Kidney epithelial cell (primary cell): Measurements from ENCODE around the gene KIAA1755. TPM values are rescaled to one million over a fixed set of nuclear protein-coding genes. Genes with fewer than 3 reads are reported as not detected.

ENCODE experiments used
- DNase-seq: peaks from one replicate; pipeline ENCODE4 v3.0.0-alpha.2; 2010; ENCODE audit warnings: low read depth
- H3K27me3 ChIP-seq: 2 replicates; pipeline ENCODE4 v1.6.0; 2011; ENCODE audit warnings: low read length; ENCODE audit not compliant: control insufficient read depth, insufficient read depth
- H3K36me3 ChIP-seq: 2 replicates; pipeline ENCODE4 v1.5.1; 2011; ENCODE audit warnings: low read length; ENCODE audit not compliant: control insufficient read depth, insufficient read depth
- H3K4me3 ChIP-seq: 2 replicates; pipeline ENCODE4 v1.5.1; 2011; ENCODE audit warnings: low read depth, mild to moderate bottlenecking, control low read depth, low read length
- CTCF ChIP-seq: IDR thresholded peaks from 2 replicates; pipeline ENCODE4 v1.5.1; 2011; ENCODE audit warnings: mild to moderate bottlenecking, moderate library complexity, low read length, control low read depth, inconsistent platforms; ENCODE audit not compliant: insufficient read depth, poor library complexity, severe bottlenecking
- total RNA-seq: library from RNA; depleted of rRNA; stranded (reverse); fragments of >200 nt; gene quantifications from 2 replicates; pipeline ENCODE4 v1.2.3, GENCODE V29; 2015

Gene KIAA1755
- 1.4 and 2.1 TPM in 2 replicates for total RNA-seq

- no peak for TF ChIP-seq CTCF
- no peak for DNase-seq
- no peak within 1 kb of the TSS for H3K4me3 ChIP-seq
- H3K27me3 ChIP-seq: peaks cover 18% of the 10 kb centered on the region
- H3K36me3 ChIP-seq: no peaks in the 10 kb centered on the region
Measured at GRCh38 chr20:38260378-38261053, at the start of gene KIAA1755. Gene KIAA1755, minus strand, starts transcription at chr20:38260735. Its CDS starts 235 bp downstream, at chr20:38260500.

- no peak for DNase-seq
- no peak for TF ChIP-seq CTCF
- Histone ChIP-seq H3K4me3 (no peak overlapping the region), H3K27me3 (peaks cover 18% of the 10 kb centered on the region), H3K36me3 (no peaks in the 10 kb centered on the region)
Measured at GRCh38 chr20:38308447-38308846, 47.9 kb upstream of the KIAA1755 start.

GRCh38 chr20:38308047-38308438, 47.5 kb upstream of the KIAA1755 start:
- no peak for DNase-seq
- Histone ChIP-seq H3K27me3 (peaks cover 19% of the 10 kb centered on the region), H3K36me3 (no peaks in the 10 kb centered on the region), H3K4me3 (no peak overlapping the region)
- TF ChIP-seq CTCF: no peak

- DNase-seq: no peak
- Histone ChIP-seq H3K4me3 (no peak overlapping the region), H3K27me3 (peaks cover 24% of the 10 kb centered on the region), H3K36me3 (no peaks in the 10 kb centered on the region)
- no peak for TF ChIP-seq CTCF
Measured at GRCh38 chr20:38307371-38308046, 47.0 kb upstream of the KIAA1755 start.

- no peak overlapping the region for H3K4me3 ChIP-seq
- DNase-seq: no peak
- no peak for TF ChIP-seq CTCF
- H3K36me3 ChIP-seq: no peaks in the 10 kb centered on the region
- peaks cover 27% of the 10 kb centered on the region for H3K27me3 ChIP-seq
Measured at GRCh38 chr20:38306379-38306778, 45.8 kb upstream of the KIAA1755 start.

GRCh38 chr20:38305541-38305940, 45.0 kb upstream of the KIAA1755 start:
- Histone ChIP-seq H3K4me3 (no peak overlapping the region), H3K36me3 (no peaks in the 10 kb centered on the region), H3K27me3 (peaks cover 27% of the 10 kb centered on the region)
- no peak for DNase-seq
- TF ChIP-seq CTCF: no peak
